Measurements from ENCODE around the gene RPL23.

The RPL23 gene

DNA sequence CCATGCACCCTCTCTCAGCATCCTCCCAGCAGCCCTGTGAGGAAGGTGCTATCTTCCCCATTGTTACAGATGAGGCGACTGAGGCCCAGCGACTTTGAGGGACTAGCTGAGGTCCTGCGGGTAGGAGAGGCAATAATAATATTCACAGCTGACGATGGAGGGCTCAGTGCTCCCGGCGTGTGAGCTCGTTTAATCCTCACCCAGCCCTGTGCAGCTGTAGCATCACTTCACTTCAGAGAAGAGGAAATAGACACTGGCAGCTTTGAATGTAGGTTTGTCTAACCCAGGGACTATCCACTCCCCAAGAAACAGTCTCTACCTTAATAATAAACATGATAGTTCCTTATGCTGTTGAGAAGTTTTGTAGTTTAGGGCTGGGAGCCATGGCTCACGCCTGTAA, 37.9 kb upstream of the RPL23 start:
- Mint-ChIP-seq H3K4me1 (peaks cover 27 to 60% of the 10 kb centered on the region in 2 donors), H3K27ac (peak overlapping the region; percentile 79), H3K4me3 (no peak overlapping the region), H3K27me3 (no peaks in the 10 kb centered on the region), H3K36me3 (peaks cover 29 to 59% of the 10 kb centered on the region in 2 donors), H3K9me3 (no peaks in the 10 kb centered on the region)
- ATAC-seq (replicated peaks) (peak; percentile 72 to 78), DNase-seq (no peak)

DNA sequence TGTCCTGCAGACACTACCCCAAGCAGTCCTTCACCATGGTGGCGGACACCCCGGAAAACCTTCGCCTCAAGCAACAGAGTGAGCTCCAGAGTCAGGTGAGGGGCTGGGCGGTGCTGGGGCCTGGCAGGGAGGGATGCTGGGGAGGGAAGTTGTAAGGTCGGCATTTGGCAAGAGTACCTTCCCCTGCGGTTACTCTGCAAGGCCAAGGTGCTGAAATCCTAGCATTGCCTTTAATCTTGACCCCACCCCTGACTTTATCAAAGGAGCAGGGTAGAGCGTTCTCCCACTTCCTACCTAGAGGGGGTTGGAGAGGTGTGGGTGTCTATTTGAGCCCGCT, 36.9 kb upstream of the RPL23 start:
- no peak for DNase-seq
- H3K4me3 Mint-ChIP-seq = no peak overlapping the region
- no peaks in the 10 kb centered on the region for H3K27me3 Mint-ChIP-seq
- peaks cover 33 to 65% of the 10 kb centered on the region in 2 donors for H3K4me1 Mint-ChIP-seq
- peaks cover 34 to 60% of the 10 kb centered on the region in 2 donors for H3K36me3 Mint-ChIP-seq
- peak overlapping the region; percentile 10 for H3K27ac Mint-ChIP-seq
- ATAC-seq (replicated peaks) = no peak
- H3K9me3 Mint-ChIP-seq = no peaks in the 10 kb centered on the region

DNA sequence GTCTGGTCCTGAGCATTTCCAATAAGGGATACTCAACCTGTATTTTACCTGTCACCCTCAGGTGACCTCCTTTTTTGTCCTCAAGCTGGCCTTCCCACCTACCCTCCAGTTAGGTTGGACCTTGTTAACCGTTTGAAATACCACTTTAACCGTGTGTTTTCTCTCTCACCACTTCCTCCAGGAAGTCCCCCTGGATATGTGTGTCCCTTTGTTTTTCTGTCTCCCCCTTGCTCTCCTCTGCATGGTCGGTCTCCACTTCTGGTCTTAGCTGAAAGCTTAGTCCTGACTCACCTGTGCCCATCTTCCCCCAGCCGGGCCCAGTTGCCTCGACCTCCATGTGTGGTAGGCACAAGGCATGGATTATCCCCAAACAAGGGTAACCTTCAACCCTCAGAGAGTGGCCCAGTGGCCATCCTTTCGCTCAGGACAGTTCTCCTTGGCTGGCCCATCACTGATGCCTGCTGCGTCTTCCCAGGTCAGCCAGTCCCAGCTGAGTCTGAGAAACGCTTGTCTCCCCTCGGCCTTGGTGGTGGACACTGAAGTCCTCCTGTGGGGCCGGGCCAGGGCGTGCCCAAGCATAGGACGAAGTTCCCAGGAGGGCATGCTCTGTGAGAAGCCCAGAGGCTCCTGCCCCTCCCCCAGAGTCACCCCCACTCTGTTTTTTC, 36.4 kb upstream of the RPL23 start:
- Mint-ChIP-seq H3K4me1 (peaks cover 37 to 70% of the 10 kb centered on the region in 2 donors), H3K4me3 (no peak overlapping the region), H3K27me3 (no peaks in the 10 kb centered on the region), H3K27ac (peak overlapping the region; percentile 10), H3K36me3 (peaks cover 36 to 60% of the 10 kb centered on the region in 2 donors), H3K9me3 (no peaks in the 10 kb centered on the region)
- ATAC-seq (replicated peaks) (no peak), DNase-seq (no peak)

DNA sequence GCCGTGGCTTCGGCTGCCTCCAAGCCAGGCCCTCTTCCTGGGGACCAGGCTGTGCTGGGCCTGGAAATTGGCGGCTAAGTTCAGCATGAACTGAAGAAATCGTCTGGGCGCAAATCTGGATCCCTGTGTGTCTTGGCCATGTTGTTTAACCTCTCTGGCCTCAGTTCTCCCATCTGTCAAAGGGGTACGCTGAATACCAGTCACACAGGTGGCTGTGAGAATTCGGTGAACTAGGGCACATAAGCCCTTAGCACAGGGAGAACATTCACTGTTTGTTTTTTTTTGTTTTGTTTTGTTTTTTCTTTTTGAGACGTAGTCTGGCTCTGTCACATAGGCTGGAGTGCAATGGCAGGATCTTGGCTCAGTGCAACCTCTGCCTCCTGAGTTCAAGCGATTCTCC, 35.3 kb upstream of the RPL23 start:
- H3K9me3 Mint-ChIP-seq = no peaks in the 10 kb centered on the region
- H3K4me1 Mint-ChIP-seq = peaks cover 37 to 67% of the 10 kb centered on the region in 2 donors
- DNase-seq (no peak), ATAC-seq (replicated peaks) (no peak)
- H3K36me3 Mint-ChIP-seq = peaks cover 37 to 56% of the 10 kb centered on the region in 2 donors
- H3K4me3 Mint-ChIP-seq = no peak overlapping the region
- H3K27ac Mint-ChIP-seq = peak overlapping the region; percentile 59
- H3K27me3 Mint-ChIP-seq = no peaks in the 10 kb centered on the region

DNA sequence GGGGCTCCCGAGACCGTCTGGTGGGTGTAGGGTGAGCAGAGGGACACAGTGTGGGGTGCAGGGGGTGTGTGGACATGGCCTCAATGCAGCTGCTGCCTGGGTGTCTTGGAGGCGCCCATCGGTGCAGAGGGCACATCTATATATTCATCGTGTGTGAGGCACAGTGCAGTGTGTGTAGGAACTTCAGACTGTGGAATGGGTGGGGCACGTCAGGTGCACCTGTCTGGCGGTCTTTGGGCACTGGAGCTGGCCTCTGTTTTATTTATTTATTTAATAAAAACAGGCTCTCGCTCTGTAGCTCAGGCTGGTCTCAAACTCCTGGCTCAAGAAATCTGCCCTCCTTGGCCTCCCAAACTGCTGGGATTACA, 33.1 kb upstream of the RPL23 start:
- H3K9me3 Mint-ChIP-seq = no peaks in the 10 kb centered on the region
- H3K4me3 Mint-ChIP-seq = no peak overlapping the region
- H3K27ac Mint-ChIP-seq = peak overlapping the region; percentile 68
- ATAC-seq (replicated peaks) (no peak), DNase-seq (no peak)
- peaks cover 44 to 62% of the 10 kb centered on the region in 2 donors for H3K36me3 Mint-ChIP-seq
- H3K27me3 Mint-ChIP-seq = no peaks in the 10 kb centered on the region
- peaks cover 41 to 70% of the 10 kb centered on the region in 2 donors for H3K4me1 Mint-ChIP-seq

DNA sequence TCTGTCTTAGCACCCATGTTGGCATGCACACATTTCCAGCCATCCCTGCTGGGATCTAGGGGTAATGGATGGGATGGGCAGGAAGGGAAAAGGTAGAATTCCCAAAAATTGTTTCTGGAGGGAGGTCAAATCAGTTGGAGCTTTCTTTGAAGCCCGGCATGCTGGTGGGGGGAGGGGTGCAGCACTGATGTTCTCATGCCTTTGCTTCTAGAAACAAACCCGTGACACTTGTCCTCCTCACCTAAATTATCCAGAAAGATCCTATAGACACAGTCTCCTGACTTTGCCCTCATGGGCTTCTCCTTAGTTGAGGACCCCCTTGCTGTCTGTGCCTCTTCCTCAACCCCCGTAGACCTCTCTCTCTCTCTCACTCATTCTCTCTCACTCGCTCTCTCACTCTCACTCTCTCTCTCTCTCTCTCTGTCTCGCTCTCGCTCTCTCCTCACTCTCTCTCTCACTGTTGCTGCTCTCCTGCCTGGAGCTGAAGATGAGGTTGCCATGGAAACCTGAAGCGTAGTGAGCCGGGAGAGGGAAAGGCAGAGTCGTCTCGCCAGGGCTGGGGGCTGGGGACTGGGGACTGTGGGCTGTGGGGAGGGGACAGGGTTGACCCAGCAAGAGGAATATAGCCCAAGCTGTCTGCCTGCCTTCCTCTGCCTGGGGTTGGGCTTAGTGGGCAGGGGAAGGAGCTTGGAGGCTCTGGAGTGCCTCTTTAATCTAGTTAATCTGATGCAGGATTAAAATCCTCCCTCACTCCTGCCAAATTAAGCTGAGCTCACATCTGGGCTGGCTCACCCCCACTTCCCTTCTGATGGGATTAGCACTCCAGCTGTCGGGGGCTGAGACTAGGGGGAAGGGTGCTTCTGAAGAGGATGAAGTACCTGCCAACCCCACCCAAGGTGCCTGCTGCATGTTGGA, 32.5 kb upstream of the RPL23 start:
- Mint-ChIP-seq H3K4me3 (peak overlapping the region in 1 of 2 donors; percentile 39), H3K27me3 (no peaks in the 10 kb centered on the region), H3K9me3 (no peaks in the 10 kb centered on the region), H3K4me1 (peaks cover 43 to 71% of the 10 kb centered on the region in 2 donors), H3K27ac (peak overlapping the region; percentile 68), H3K36me3 (peaks cover 49 to 63% of the 10 kb centered on the region in 2 donors)
- DNase-seq (no peak), ATAC-seq (replicated peaks) (no peak)

DNA sequence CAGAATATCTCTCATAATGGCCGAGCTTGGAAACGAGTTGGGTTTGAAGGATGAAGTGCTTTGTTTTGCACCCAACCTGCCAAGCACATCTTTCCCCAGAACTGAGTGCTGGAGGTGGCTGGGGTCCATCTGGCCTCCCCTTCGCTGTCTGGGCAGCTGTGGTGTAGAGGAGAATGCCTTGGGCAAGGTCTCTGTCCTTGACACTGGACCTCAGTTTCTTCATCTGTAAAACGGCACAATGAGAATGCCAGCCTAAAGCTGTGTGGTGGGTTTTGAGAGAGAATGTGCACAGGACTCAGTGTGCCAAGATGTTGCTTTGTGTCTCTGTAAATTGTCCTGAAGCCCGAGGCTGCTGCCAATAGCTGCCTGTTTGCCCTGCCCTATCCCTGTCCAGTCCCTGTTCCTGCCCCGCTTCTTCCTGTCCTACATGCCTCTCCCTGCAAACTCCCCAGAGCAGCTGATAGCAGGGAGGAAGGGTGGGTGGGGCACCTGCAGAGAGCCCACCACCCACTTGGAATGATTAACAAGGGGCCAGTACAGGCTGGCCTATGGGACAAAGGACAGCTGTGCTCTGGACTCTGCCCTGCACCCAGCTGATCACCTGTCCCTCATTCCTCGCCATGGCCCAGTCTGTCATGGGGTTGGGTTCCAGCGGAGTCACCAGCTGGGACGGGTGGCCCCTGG, 31.7 kb upstream of the RPL23 start:
- ATAC-seq (replicated peaks) (no peak), DNase-seq (no peak)
- H3K36me3 Mint-ChIP-seq = peaks cover 46 to 61% of the 10 kb centered on the region in 2 donors
- peaks cover 41 to 68% of the 10 kb centered on the region in 2 donors for H3K4me1 Mint-ChIP-seq
- H3K27ac Mint-ChIP-seq = peak overlapping the region; percentile 79
- no peaks in the 10 kb centered on the region for H3K27me3 Mint-ChIP-seq
- no peaks in the 10 kb centered on the region for H3K9me3 Mint-ChIP-seq
- no peak overlapping the region for H3K4me3 Mint-ChIP-seq

DNA sequence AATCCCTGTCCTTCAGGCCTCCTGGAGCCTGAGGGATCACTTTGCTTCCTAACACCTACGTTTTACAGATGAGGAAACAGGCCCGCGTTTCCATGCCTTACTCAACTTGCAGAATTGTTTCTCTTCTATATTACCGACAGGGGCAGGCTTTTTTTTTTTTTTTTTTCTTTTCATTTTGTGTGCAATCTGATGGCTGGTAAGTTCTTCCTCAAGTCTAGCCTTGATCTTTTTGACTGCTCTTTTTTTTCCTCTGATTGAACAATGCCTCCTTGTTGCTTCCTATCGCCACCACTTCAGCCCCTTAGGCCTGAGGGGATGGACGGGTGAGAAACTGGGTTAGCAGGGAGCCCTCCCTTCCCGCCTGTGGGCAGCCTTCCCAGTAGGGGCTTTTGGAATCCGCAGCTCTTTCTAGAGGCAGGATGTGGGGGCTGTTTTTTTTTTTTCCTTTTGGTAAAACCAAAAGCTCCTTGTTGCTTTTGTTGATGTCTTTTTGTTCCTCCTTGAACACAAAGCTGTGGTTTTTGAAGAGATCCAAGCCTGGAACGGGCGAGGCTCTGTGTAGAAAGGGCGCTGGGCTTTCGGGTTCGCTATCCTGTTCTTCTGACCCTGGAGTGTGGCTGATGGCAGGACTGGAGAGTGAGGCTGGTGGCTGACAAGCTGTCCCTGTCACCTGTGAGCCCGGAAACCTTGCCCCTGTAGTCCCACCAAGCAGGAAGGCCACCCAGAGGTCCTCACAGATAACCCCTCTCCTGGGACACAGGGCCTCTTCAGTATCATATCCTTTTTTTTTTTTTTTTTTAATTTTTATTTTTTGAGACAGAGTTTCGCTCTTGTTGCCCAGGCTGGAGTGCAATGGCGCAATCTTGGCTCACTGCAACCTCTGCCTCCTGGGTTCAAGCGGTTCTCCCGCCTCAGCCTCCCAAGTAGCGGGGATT, 30.3 kb upstream of the RPL23 start:
- H3K36me3 Mint-ChIP-seq = peaks cover 44 to 60% of the 10 kb centered on the region in 2 donors
- H3K9me3 Mint-ChIP-seq = no peaks in the 10 kb centered on the region
- peak; percentile 65 to 85 for ATAC-seq (replicated peaks)
- H3K27me3 Mint-ChIP-seq = no peaks in the 10 kb centered on the region
- peaks cover 44 to 71% of the 10 kb centered on the region in 2 donors for H3K4me1 Mint-ChIP-seq
- DNase-seq = no peak
- H3K4me3 Mint-ChIP-seq = peak overlapping the region; percentile 59 to 66
- peak overlapping the region; percentile 85 for H3K27ac Mint-ChIP-seq

DNA sequence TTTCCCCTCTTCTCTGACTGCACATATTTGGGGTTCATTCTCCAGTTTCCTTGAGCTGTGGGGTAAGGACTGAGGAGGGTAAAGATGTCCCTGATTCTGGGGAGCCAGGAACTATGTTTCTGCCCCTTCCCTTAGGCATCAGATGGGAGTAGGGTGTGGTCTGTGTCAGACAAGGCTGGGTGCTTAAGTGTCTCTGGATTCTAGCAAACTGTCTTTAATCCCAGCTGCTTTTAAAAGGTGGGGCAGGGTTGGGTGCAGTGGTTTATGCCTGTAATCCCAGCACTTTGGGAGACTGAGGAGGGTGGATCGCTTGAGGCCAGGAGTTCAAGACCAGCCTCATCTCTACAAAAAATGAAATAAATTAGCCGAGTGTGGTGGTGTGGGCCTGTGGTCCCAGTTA, 29.3 kb upstream of the RPL23 start:
- Mint-ChIP-seq H3K27me3 (no peaks in the 10 kb centered on the region), H3K27ac (peak overlapping the region; percentile 89), H3K4me3 (peak overlapping the region in 1 of 2 donors; percentile 36), H3K4me1 (peaks cover 52 to 73% of the 10 kb centered on the region in 2 donors), H3K36me3 (peaks cover 47 to 65% of the 10 kb centered on the region in 2 donors), H3K9me3 (no peaks in the 10 kb centered on the region)
- DNase-seq (no peak), ATAC-seq (replicated peaks) (no peak)

DNA sequence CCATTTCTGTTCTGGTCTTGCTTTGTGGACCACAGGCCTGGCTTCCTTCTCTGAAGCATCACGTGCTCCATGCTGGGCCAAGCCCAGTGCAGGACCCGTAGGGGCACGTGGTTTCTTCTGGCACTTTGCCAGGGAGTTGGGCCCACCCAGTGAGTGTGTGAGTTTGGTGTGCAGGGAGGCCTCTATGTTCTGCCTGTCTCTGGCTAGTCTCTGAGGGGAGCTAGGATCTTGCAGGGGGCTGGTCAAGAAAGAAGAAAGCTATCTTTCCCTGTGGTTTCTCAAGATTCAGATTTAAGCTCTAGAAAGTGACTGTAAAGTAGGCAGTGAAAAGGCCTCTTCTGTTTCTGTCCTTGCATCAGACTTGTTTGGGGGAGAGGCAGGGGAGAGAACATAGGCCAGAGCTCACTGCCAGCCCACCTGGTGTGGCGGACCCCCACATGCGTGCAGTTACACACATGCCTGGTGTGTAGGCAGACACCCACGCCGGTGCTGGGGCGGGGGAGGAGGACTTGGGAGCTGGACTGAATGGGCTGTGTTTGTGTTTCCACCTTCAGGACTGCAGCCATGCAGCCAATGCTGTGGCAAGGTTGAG, 28.2 kb upstream of the RPL23 start:
- ATAC-seq (replicated peaks) (peak in 1 of 2 donors; percentile 33), DNase-seq (no peak)
- Mint-ChIP-seq H3K36me3 (peaks cover 53 to 68% of the 10 kb centered on the region in 2 donors), H3K27me3 (no peaks in the 10 kb centered on the region), H3K4me1 (peaks cover 61 to 85% of the 10 kb centered on the region in 2 donors), H3K9me3 (no peaks in the 10 kb centered on the region), H3K4me3 (no peak overlapping the region), H3K27ac (peak overlapping the region; percentile 87)

DNA sequence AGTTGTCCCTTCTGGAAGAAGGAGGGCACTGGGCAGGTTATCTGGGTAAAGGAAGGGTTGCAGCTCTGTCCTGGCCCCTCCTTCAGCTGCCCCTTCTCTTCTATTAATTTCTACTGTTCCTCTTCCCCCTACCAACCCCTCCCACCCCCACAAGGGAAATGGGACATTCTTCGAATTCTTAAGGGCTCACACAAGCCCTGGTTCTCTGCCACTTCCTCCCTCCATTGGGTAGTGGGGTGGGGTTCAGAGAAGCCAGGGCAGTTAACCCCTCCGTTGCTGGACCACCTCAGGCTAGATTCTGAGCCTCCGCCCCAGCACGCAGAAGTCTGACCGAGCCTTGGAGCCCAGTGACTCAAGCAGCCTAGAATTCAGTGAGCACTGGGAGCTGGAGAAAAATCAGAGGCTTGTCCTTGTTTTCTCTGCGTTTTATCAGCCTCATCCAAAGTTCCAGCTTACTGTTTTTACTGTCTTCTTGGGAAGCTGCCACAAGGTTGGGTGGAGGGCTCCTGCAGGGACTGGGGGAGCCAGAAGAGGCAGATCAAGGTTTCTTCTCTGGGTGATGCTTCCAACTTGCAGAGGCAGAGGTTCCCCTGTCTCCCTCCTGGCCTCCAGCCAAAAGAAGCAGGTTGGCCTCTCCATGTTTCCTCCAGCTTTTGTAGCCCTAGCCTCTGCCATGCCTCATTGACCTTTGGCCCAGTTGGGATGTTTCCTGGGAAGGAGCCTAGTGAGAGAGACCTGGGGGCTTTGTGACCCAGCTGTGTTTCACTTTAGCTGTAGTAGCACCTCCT, 26.6 kb upstream of the RPL23 start:
- Mint-ChIP-seq H3K27me3 (no peaks in the 10 kb centered on the region), H3K27ac (peak overlapping the region; percentile 70), H3K4me3 (no peak overlapping the region), H3K4me1 (peaks cover 59 to 82% of the 10 kb centered on the region in 2 donors), H3K9me3 (no peaks in the 10 kb centered on the region), H3K36me3 (peaks cover 51 to 62% of the 10 kb centered on the region in 2 donors)
- DNase-seq (no peak), ATAC-seq (replicated peaks) (no peak)

DNA sequence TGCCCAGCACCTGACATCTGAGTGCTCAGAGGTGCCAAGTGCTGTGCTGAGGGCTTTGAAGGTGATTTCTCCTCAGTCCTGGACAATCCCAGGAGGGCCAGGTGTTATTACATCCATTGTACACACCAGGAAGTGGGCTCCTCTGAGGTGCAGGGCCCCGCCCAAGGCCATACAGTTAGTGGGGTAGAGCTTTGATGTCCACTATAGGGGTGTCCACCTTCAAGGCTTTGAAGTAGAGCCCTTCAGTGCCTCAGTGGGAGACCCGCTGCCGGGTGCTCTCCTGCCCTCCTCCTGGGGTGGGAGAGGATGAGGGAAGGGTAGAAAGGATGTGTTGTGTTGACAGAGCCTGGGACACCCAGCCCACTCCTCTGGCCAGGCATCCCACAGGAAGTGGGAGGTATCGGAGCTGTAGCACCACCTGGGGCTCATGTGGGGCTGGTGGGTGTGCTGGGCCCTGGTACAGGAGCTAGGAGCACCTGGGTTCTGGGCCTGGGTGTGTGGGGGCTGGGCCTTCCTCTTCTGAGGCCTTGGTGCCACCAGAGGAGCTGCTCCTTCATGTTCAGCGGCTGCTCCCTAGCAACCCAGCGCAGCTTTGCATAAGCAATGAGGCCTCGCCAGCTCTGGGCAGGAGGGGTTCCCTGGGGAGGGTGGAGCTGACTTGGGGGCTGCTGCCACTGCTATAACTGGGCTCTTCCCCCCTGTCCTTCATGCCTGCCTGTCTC, 23.8 kb upstream of the RPL23 start:
- Mint-ChIP-seq H3K4me1 (peaks cover 65 to 88% of the 10 kb centered on the region in 2 donors), H3K4me3 (peak overlapping the region; percentile 39 to 44), H3K27me3 (no peaks in the 10 kb centered on the region), H3K9me3 (no peaks in the 10 kb centered on the region), H3K27ac (peak overlapping the region; percentile 84), H3K36me3 (peaks cover 43 to 56% of the 10 kb centered on the region in 2 donors)
- ATAC-seq (replicated peaks) (peak; percentile 78 to 81), DNase-seq (peak; percentile 20)

Data from stimulated activated naive B cell treated with anti-CD40 and anti-IgM and Interleukin-4, amounts not matched to agents 10 μg/mL and 1 μg/mL and 100 μg/mL, for 72 hours (primary cell).